ENCODE measurements around the gene PDZD2. TPM values are rescaled to one million over a fixed set of nuclear protein-coding genes. Genes with fewer than 3 reads are reported as not detected.

Gene PDZD2
- total and polyA plus RNA-seq, 7 donors: 1.2 to 11.7 (median 7.1) TPM

GRCh38 chr5:31924005-31924404 is 285.1 kb downstream of the PDZD2 start:
- intact Hi-C loops (cut with DNase I): loop anchor here (10.0 kb wide), 1 partner anchor 151 kb away; no protein-coding TSS in a partner anchor
- no peak overlapping the region for H3K4me3 ChIP-seq
- no peak for DNase-seq
- H3K27ac ChIP-seq: no peak overlapping the region
- H3K27me3 ChIP-seq: no peaks in the 10 kb centered on the region
- no peak for TF ChIP-seq EP300 (IDR thresholded peaks at IDR 0.05)
- no peak for TF ChIP-seq CTCF (IDR thresholded peaks at IDR 0.05)
- TF ChIP-seq POLR2AphosphoS5 (IDR thresholded peaks at IDR 0.05): no peak
- TF ChIP-seq POLR2A (IDR thresholded peaks at IDR 0.05): no peak
- no peaks in the 10 kb centered on the region for H3K9me3 ChIP-seq
- WGBS, 2 donors: 78 to 97% methylated on average over 5 of the region's 5 CpGs
- H3K4me1 ChIP-seq: no peaks in the 10 kb centered on the region
- H3K36me3 ChIP-seq: no peaks in the 10 kb centered on the region

- WGBS, 2 donors: 75 to 90% methylated on average over 4 of the region's 4 CpGs
- Histone ChIP-seq H3K36me3 (no peaks in the 10 kb centered on the region), H3K9me3 (no peaks in the 10 kb centered on the region), H3K27ac (no peak overlapping the region), H3K4me3 (no peak overlapping the region), H3K4me1 (peaks cover 0 to 13% (median 7%) of the 10 kb centered on the region in 4 donors), H3K27me3 (no peaks in the 10 kb centered on the region)
- DNase-seq: no peak
- TF ChIP-seq CTCF (IDR thresholded peaks at IDR 0.05) (no peak), EP300 (IDR thresholded peaks at IDR 0.05) (no peak), POLR2AphosphoS5 (IDR thresholded peaks at IDR 0.05) (no peak), POLR2A (IDR thresholded peaks at IDR 0.05) (no peak)
- intact Hi-C loops (cut with DNase I): no loop called here
Observed at GRCh38 chr5:31931874-31932273, 292.9 kb downstream of the PDZD2 start.

GRCh38 chr5:31934156-31934555 is 295.2 kb downstream of the PDZD2 start:
- Histone ChIP-seq H3K4me1 (peaks cover 0 to 20% (median 7%) of the 10 kb centered on the region in 4 donors), H3K27me3 (no peaks in the 10 kb centered on the region), H3K9me3 (no peaks in the 10 kb centered on the region), H3K4me3 (no peak overlapping the region), H3K27ac (no peak overlapping the region), H3K36me3 (no peaks in the 10 kb centered on the region)
- no peak for DNase-seq
- TF ChIP-seq EP300 (IDR thresholded peaks at IDR 0.05): no peak
- no peak for TF ChIP-seq CTCF (IDR thresholded peaks at IDR 0.05)
- no peak for TF ChIP-seq POLR2AphosphoS5 (IDR thresholded peaks at IDR 0.05)
- no peak for TF ChIP-seq POLR2A (IDR thresholded peaks at IDR 0.05)
- 77 to 79% methylated on average over 4 of the region's 4 CpGs for WGBS, 2 donors
- intact Hi-C loops (cut with DNase I): no loop called here

GRCh38 chr5:31935496-31936369 is 296.8 kb downstream of the PDZD2 start:
- intact Hi-C loops (cut with DNase I): no loop called here
- 41 to 63% methylated on average over 10 of the region's 10 CpGs for WGBS, 2 donors
- TF ChIP-seq POLR2AphosphoS5 (IDR thresholded peaks at IDR 0.05) (no peak), CTCF (IDR thresholded peaks at IDR 0.05) (no peak), POLR2A (IDR thresholded peaks at IDR 0.05) (no peak), EP300 (IDR thresholded peaks at IDR 0.05) (no peak)
- H3K4me3 ChIP-seq: peak overlapping the region in 1 of 4 donors; percentile 13
- peaks cover 0 to 21% (median 7%) of the 10 kb centered on the region in 4 donors for H3K4me1 ChIP-seq
- peak overlapping the region in 3 of 4 donors; percentile 21 to 35 (median 24) for H3K27ac ChIP-seq
- H3K36me3 ChIP-seq: no peaks in the 10 kb centered on the region
- no peak for DNase-seq
- no peaks in the 10 kb centered on the region for H3K9me3 ChIP-seq
- no peaks in the 10 kb centered on the region for H3K27me3 ChIP-seq

Measured in sigmoid colon (tissue), 7 donors.